IMR-90 (cell line): ENCODE measurements around the gene MBD3L5. TPM values are rescaled to one million over a fixed set of nuclear protein-coding genes. Genes with fewer than 3 reads are reported as not detected.
A peak's percentile ranks its signal among the peaks of the same experiment; 100 is the strongest.

ENCODE experiments used
- ATAC-seq: fragments of 200-7000 bp; cut with Tn5 transposase; 2 replicates; pipeline ENCODE4 v1.9.1; 2020; ENCODE audit warnings: low read depth, mild to moderate bottlenecking, moderate library complexity
- BruUV-seq: library from RNA; stranded (reverse); fragments of 400-500 nt; replicated peaks from 2 replicates; lab custom pipeline; 2021; lab: Mats Ljungman, UMichigan
- CTCF ChIA-PET: fragments of 300-600 bp; formaldehyde crosslinking; extraction: SDS; loops from one replicate; lab custom pipeline; 2021; ENCODE audit warnings: antibody characterized with exemption; lab: Yijun Ruan, JAX
- POLR2A ChIA-PET: fragments of 300-600 bp; sonication (Branson Sonifier 250); formaldehyde crosslinking; loops from one replicate; lab custom pipeline; 2022; ENCODE audit warnings: antibody characterized with exemption; ENCODE audit not compliant: unreplicated experiment; lab: Charles Lee
- DNase-seq: peaks from one replicate; pipeline ENCODE4 v3.0.0; 2013
- H2AFZ ChIP-seq: replicated peaks from 2 replicates; pipeline ENCODE3; 2013; ENCODE audit warnings: low read length, mild to moderate bottlenecking; ENCODE audit not compliant: poor library complexity
- H2AK5ac ChIP-seq: 2 replicates; pipeline ENCODE4 v1.6.1; 2013; ENCODE audit warnings: low read depth, low read length, inconsistent platforms
- H2AK9ac ChIP-seq: replicated peaks from 2 replicates; pipeline ENCODE3; 2013; ENCODE audit warnings: mild to moderate bottlenecking, low read depth, low read length, moderate library complexity; ENCODE audit not compliant: poor library complexity
- H2BK120ac ChIP-seq: 2 replicates; pipeline ENCODE4 v1.6.1; 2013; ENCODE audit warnings: low read depth, low read length, inconsistent platforms
- H2BK15ac ChIP-seq: 3 replicates; pipeline ENCODE4 v1.6.1; 2013; ENCODE audit warnings: low read depth, low read length, inconsistent platforms
- H2BK20ac ChIP-seq: 2 replicates; pipeline ENCODE4 v1.6.1; 2013; ENCODE audit warnings: low read depth, mild to moderate bottlenecking, inconsistent platforms, low read length, moderate library complexity
- H2BK5ac ChIP-seq: 2 replicates; pipeline ENCODE4 v1.6.1; 2013; ENCODE audit warnings: mild to moderate bottlenecking, low read depth, low read length, inconsistent platforms; ENCODE audit not compliant: poor library complexity, severe bottlenecking
- H3K14ac ChIP-seq: replicated peaks from 2 replicates; pipeline ENCODE4 v1.6.1; 2013; ENCODE audit warnings: low read depth, low read length, inconsistent platforms
- H3K18ac ChIP-seq: 2 replicates; pipeline ENCODE4 v1.6.1; 2013; ENCODE audit warnings: low read depth, low read length, control low read depth
- H3K23ac ChIP-seq: 2 replicates; pipeline ENCODE4 v1.6.1; 2013; ENCODE audit warnings: low read depth, low read length, inconsistent platforms
- H3K27ac ChIP-seq: 2 replicates; pipeline ENCODE4 v1.5.1; 2013; ENCODE audit warnings: mild to moderate bottlenecking, control low read depth, low read length; ENCODE audit not compliant: insufficient read depth
- H3K27me3 ChIP-seq: 2 replicates; pipeline ENCODE4 v1.6.1; 2013; ENCODE audit warnings: low read length; ENCODE audit not compliant: control insufficient read depth, insufficient read depth
- H3K36me3 ChIP-seq: 2 replicates; pipeline ENCODE4 v1.6.1; 2013; ENCODE audit warnings: low read length, mixed read lengths; ENCODE audit not compliant: control insufficient read depth, insufficient read depth
- H3K4ac ChIP-seq: 2 replicates; pipeline ENCODE4 v1.6.1; 2013; ENCODE audit warnings: low read depth, low read length, inconsistent platforms
- H3K4me1 ChIP-seq: 2 replicates; pipeline ENCODE4 v1.6.1; 2013; ENCODE audit warnings: low read length, mixed read lengths; ENCODE audit not compliant: control insufficient read depth, insufficient read depth
- H3K4me2 ChIP-seq: 2 replicates; pipeline ENCODE4 v1.6.1; 2013; ENCODE audit warnings: low read depth, mild to moderate bottlenecking, control low read depth, low read length, moderate library complexity
- H3K4me3 ChIP-seq: 2 replicates; pipeline ENCODE4 v1.5.1; 2013; ENCODE audit warnings: low read depth, mild to moderate bottlenecking, control low read depth, low read length, moderate library complexity; ENCODE audit not compliant: insufficient read depth
- H3K56ac ChIP-seq: 2 replicates; pipeline ENCODE4 v1.6.1; 2013; ENCODE audit warnings: low read length, inconsistent platforms; ENCODE audit not compliant: insufficient read depth; ENCODE audit errors: extremely low read depth
- H3K79me1 ChIP-seq, 2 experiments: 2 replicates each; pipeline ENCODE4 v1.6.1; 2013; ENCODE audit warnings: low read length in 2 of 2, inconsistent platforms in 1 of 2, low read depth in 1 of 2
- H3K9ac ChIP-seq: 2 replicates; pipeline ENCODE4 v1.6.1; 2013; ENCODE audit warnings: low read depth, low read length, control low read depth
- H3K9me1 ChIP-seq: 2 replicates; pipeline ENCODE4 v1.6.1; 2013; ENCODE audit warnings: low read length, inconsistent platforms; ENCODE audit not compliant: insufficient read depth
- H3K9me3 ChIP-seq: 2 replicates; pipeline ENCODE4 v1.6.1; 2013; ENCODE audit warnings: low read length; ENCODE audit not compliant: control insufficient read depth, insufficient read depth
- H4K20me1 ChIP-seq: 2 replicates; pipeline ENCODE4 v1.6.1; 2013; ENCODE audit warnings: low read length, inconsistent platforms; ENCODE audit not compliant: insufficient read depth
- H4K5ac ChIP-seq: 2 replicates; pipeline ENCODE4 v1.6.1; 2013; ENCODE audit warnings: mild to moderate bottlenecking, low read depth, low read length, control low read depth
- H4K8ac ChIP-seq, 2 experiments: 2 replicates each; pipeline ENCODE4 v1.6.1; 2013; ENCODE audit warnings: low read depth in 2 of 2, low read length in 2 of 2, control low read depth in 1 of 2, inconsistent platforms in 1 of 2
- H4K91ac ChIP-seq: 2 replicates; pipeline ENCODE4 v1.6.1; 2013; ENCODE audit warnings: low read depth, low read length, inconsistent platforms; ENCODE audit not compliant: insufficient read depth
- BHLHE40 ChIP-seq: fragments of 150-350 bp; IDR thresholded peaks from 2 replicates; pipeline ENCODE4 v1.6.1; 2016; ENCODE audit warnings: mild to moderate bottlenecking, low read depth, low read length
- CEBPB ChIP-seq: IDR thresholded peaks from 2 replicates; pipeline ENCODE4 v1.6.1; 2012; ENCODE audit warnings: low read depth, low read length, improper control_type of control experiment
- CHD1 ChIP-seq: IDR thresholded peaks from 2 replicates; pipeline ENCODE4 v1.6.1; 2012; ENCODE audit warnings: low read depth, low read length, improper control_type of control experiment
- FOS ChIP-seq: fragments of 150-350 bp; IDR thresholded peaks from 2 replicates; pipeline ENCODE4 v1.6.1; 2016; ENCODE audit warnings: low read depth, low read length
- NFE2L2 ChIP-seq: fragments of 150-350 bp; IDR thresholded peaks from 2 replicates; pipeline ENCODE4 v1.6.1; 2016; ENCODE audit warnings: low read depth, mild to moderate bottlenecking, low read length
- WGBS, 2 experiments: methylation state at CpG; one replicate each; pipeline versions ENCODE4 v1.1.5 to v1.1.7; 2013; ENCODE audit warnings: missing lambda C conversion rate in 2 of 2; ENCODE audit not compliant: insufficient read length in 1 of 2; ENCODE audit errors: extremely low coverage in 2 of 2; 5-methylcytosine and 5-hydroxymethylcytosine counted together
- dilution Hi-C: fragments of 300-500 bp; cut with HindIII; formaldehyde crosslinking; loops from one replicate; pipeline ENCODE4 v1.14.3; 2018; ENCODE audit warnings: low sequenced_read_pairs; ENCODE audit not compliant: unreplicated experiment
- in situ Hi-C: fragments of 300-500 bp; cut with MboI; formaldehyde crosslinking; loops from 3 replicates; pipeline ENCODE4 v1.14.3; 2019; ENCODE audit warnings: low sequenced_read_pairs, inconsistent platforms, mixed read lengths
- intact Hi-C: fragments of 100-400 bp; cut with micrococcal nuclease; formaldehyde crosslinking; loops from 2 replicates; pipeline ENCODE4 v1.10.0; 2022
- polyA plus RNA-seq, 3 experiments: library from polyadenylated mRNA; depleted of rRNA; stranded (reverse); fragments of >200 nt; gene quantifications; 2 replicates each; pipeline ENCODE4 v1.2.3, GENCODE V29; 2012; ENCODE audit warnings: low replicate concordance in 1 of 3
- total RNA-seq: library from RNA; depleted of rRNA; stranded (reverse); fragments of >200 nt; gene quantifications from 2 replicates; pipeline ENCODE4 v1.2.3, GENCODE V29; 2012
- TF ChIP-seq, protein P1 (sequence below): fragments of 150-350 bp; IDR thresholded peaks from 2 replicates; pipeline ENCODE4 v1.6.1; 2016; ENCODE audit warnings: low read depth, mild to moderate bottlenecking, low read length, moderate library complexity, borderline replicate concordance

MBD3L5 gene
- total and polyA plus RNA-seq, 2 of the 4 experiments (the other 2 are of a cell fraction) = not detected

GRCh38 chr19:7069042-7069903 is 38.9 kb downstream of the MBD3L5 start, which contains the start of gene ZNF557 (continued):
- TF ChIP-seq, protein P1, sequence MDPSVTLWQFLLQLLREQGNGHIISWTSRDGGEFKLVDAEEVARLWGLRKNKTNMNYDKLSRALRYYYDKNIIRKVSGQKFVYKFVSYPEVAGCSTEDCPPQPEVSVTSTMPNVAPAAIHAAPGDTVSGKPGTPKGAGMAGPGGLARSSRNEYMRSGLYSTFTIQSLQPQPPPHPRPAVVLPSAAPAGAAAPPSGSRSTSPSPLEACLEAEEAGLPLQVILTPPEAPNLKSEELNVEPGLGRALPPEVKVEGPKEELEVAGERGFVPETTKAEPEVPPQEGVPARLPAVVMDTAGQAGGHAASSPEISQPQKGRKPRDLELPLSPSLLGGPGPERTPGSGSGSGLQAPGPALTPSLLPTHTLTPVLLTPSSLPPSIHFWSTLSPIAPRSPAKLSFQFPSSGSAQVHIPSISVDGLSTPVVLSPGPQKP = no peak
- TF ChIP-seq CEBPB = no peak

- Histone ChIP-seq H4K20me1 (no peaks in the 10 kb centered on the region), H4K91ac (0 out of 2 replicates have a peak overlapping the region, but pooled peaks have one; percentile 32), H4K5ac (peak overlapping the region; percentile 14; the same call in 1 of the 2 replicates), H3K27ac (peak overlapping the region; percentile 50), H3K14ac (peak overlapping the region; percentile 57; the same call in 1 of the 2 replicates), H3K18ac (no peak overlapping the region), H3K23ac (0 out of 2 replicates have a peak overlapping the region, but pooled peaks have one; percentile 60), H2AFZ (peak overlapping the region; percentile 99), H2AK9ac (peak overlapping the region; percentile 48), H2BK15ac (no peak overlapping the region), H3K4me1 (no peaks in the 10 kb centered on the region), H3K4me3 (peak overlapping the region; percentile 54), H3K36me3 (peaks cover 22% of the 10 kb centered on the region), H2AK5ac (peak overlapping the region; percentile 78), H3K9me1 (no peaks in the 10 kb centered on the region), H3K9ac (peak overlapping the region; percentile 74), H3K4me2 (peak overlapping the region; percentile 99), H2BK5ac (no peak overlapping the region), H3K9me3 (peaks cover 2% of the 10 kb centered on the region; the same call in 1 of the 2 replicates), H4K8ac (peak overlapping the region; percentile 68 to 73; a peak in 3 of 4 replicates), H2BK120ac (no peak overlapping the region), H3K27me3 (no peaks in the 10 kb centered on the region), H3K4ac (peak overlapping the region; percentile 51; the same call in 1 of the 2 replicates), H3K56ac (peak overlapping the region; percentile 68), H2BK20ac (no peak overlapping the region), H3K79me1 (peaks cover 11 to 18% of the 10 kb centered on the region in 2 experiments)
- BruUV-seq = TSS peak; percentile 52
- TF ChIP-seq NFE2L2 (no peak), CHD1 (no peak), BHLHE40 (no peak), FOS (no peak)
- ATAC-seq (no peak; the same call in 1 of the 2 replicates), DNase-seq (no peak)
- 0% methylated on average over 5 of the region's 12 CpGs; no CpG with 5 or more reads in 1 of the 2 experiments for WGBS, 2 experiments
- dilution Hi-C loops = no loop called here
- intact Hi-C loops = loop anchor here (10.0 kb wide), 1 partner anchor 335 kb away; the partner anchor contains the start of genes GPR108 and TRIP10
- ChIA-PET POLR2A (no interaction called here), CTCF (no interaction called here)
- in situ Hi-C loops = no loop called here
These were observed 39.5 kb downstream of the MBD3L5 start for GRCh38 chr19:7069904-7070226.
